A673 (cell line): ENCODE results near the gene TCERG1L.

Experiments used
- CTCF ChIP-seq: fragments of 300-800, 200-600 bp; sonication (generic); conservative IDR thresholded peaks from 2 replicates; pipeline ENCODE4 v1.5.1; 2017; ENCODE audit warnings: low read depth, mild to moderate bottlenecking, antibody characterized with exemption, low read length, moderate library complexity, mixed read lengths
- EZH2 ChIP-seq: fragments of 200-600 bp; sonication (generic); IDR thresholded peaks from 2 replicates; pipeline ENCODE4 v1.6.1; 2017; ENCODE audit warnings: borderline replicate concordance, low read depth, mild to moderate bottlenecking, mixed read lengths, antibody characterized with exemption, low read length; ENCODE audit not compliant: poor library complexity, severe bottlenecking

- TF ChIP-seq CTCF = no peak
- TF ChIP-seq EZH2 = no peak
Measured at GRCh38 chr10:131062621-131063260, 248.8 kb downstream of the TCERG1L start.
